ENCODE results near the gene IL1RN.

The IL1RN gene

GRCh38 chr2:113129519-113130078, 2.2 kb downstream of the IL1RN start:
- DNase-seq, result no peak

GRCh38 chr2:113131352-113132185, 4.2 kb downstream of the IL1RN start:
- DNase-seq, result no peak

GRCh38 chr2:113132414-113133021, 5.1 kb downstream of the IL1RN start:
- DNase-seq, result no peak

- no peak for DNase-seq
These were observed 6.6 kb downstream of the IL1RN start for GRCh38 chr2:113133704-113134598.

GRCh38 chr2:113134717-113135116, 7.3 kb downstream of the IL1RN start:
- no peak for DNase-seq

GRCh38 chr2:113135317-113135716, 7.9 kb downstream of the IL1RN start:
- DNase-seq, result no peak

- no peak for DNase-seq
These were observed 9.7 kb downstream of the IL1RN start for GRCh38 chr2:113136828-113137775.

GRCh38 chr2:113137827-113138226, 10.4 kb downstream of the IL1RN start:
- no peak for DNase-seq

- DNase-seq, result peak; percentile 14
These were observed 11.3 kb downstream of the IL1RN start for GRCh38 chr2:113138428-113139322.

- DNase-seq, result no peak
These were observed 14.1 kb downstream of the IL1RN start for GRCh38 chr2:113141451-113141850.

GRCh38 chr2:113142290-113142689, 14.9 kb downstream of the IL1RN start:
- no peak for DNase-seq

- no peak for DNase-seq
These were observed 16.9 kb downstream of the IL1RN start for GRCh38 chr2:113144259-113144658.

GRCh38 chr2:113148606-113149552, 21.5 kb downstream of the IL1RN start:
- no peak for DNase-seq

- no peak for DNase-seq
These were observed 22.3 kb downstream of the IL1RN start for GRCh38 chr2:113149553-113150257.

GRCh38 chr2:113150258-113150601, 22.8 kb downstream of the IL1RN start:
- DNase-seq, result no peak

GRCh38 chr2:113155331-113155730, 27.9 kb downstream of the IL1RN start:
- no peak for DNase-seq

GRCh38 chr2:113156278-113157117, 29.1 kb downstream of the IL1RN start:
- DNase-seq, result no peak

Measured in NCI-H446 treated with DMSO at 0.1 percent for 48 hours (cell line).